Activated T-cell treated with anti-CD3 and anti-CD28 coated beads, Interleukin-2, amount 50 U/mL, for 4 hours (primary cell): ENCODE data around the gene CPE. TPM values are rescaled to one million over a fixed set of nuclear protein-coding genes. Genes with fewer than 3 reads are reported as not detected.
"Not testable (repeated sequence)": the region's sequence is repeated elsewhere in the genome, so short reads cannot be mapped to it uniquely, and the experiment has no call there.

Experiments
- ATAC-seq, 2 donors: fragments of 200-7000 bp; cut with Tn5 transposase; one replicate each; pipeline ENCODE4 v1.10.0; 2021
- DNase-seq: peaks from one replicate; pipeline ENCODE4 v3.0.0-alpha.2; 2020
- H3K27me3 Mint-ChIP-seq: one replicate; pipeline ENCODE4 v1.8.0; 2021; ENCODE audit warnings: low read depth, mixed read lengths
- H3K36me3 Mint-ChIP-seq: one replicate; pipeline ENCODE4 v1.8.0; 2022; ENCODE audit warnings: mixed read lengths; ENCODE audit not compliant: insufficient read depth
- H3K4me1 Mint-ChIP-seq: one replicate; pipeline ENCODE4 v1.8.0; 2021; ENCODE audit warnings: low read depth, mixed read lengths
- H3K4me3 Mint-ChIP-seq: one replicate; pipeline ENCODE4 v1.8.0; 2021; ENCODE audit warnings: mild to moderate bottlenecking, moderate library complexity, mixed read lengths
- H3K9me3 Mint-ChIP-seq: one replicate; pipeline ENCODE4 v1.8.0; 2021; ENCODE audit warnings: mixed read lengths
- total RNA-seq, 3 donors: library from RNA; stranded (reverse); gene quantifications; one replicate each; pipeline ENCODE4 v1.2.1, GENCODE V29; 2021

Gene CPE
- under 1 TPM in 1 of 3 donors, not detected in 2; 0.40 TPM for total RNA-seq

- Mint-ChIP-seq H3K36me3 (no peaks in the 10 kb centered on the region), H3K4me3 (peak within 1 kb of the TSS; percentile 68), H3K4me1 (peaks cover 5% of the 10 kb centered on the region), H3K9me3 (no peaks in the 10 kb centered on the region), H3K27me3 (peaks cover 54% of the 10 kb centered on the region)
- DNase-seq, result peak; percentile 29
- ATAC-seq, result peak; percentile 98 to 99
Observed at GRCh38 chr4:165378745-165379677, at the start of gene CPE. Gene CPE (plus strand): TSS chr4:165379008. CDS start chr4:165379222, 214 bp downstream.

GRCh38 chr4:165330071-165330470, 48.7 kb upstream of the CPE start:
- no peaks in the 10 kb centered on the region for H3K27me3 Mint-ChIP-seq
- H3K4me3 Mint-ChIP-seq, result no peak overlapping the region
- H3K36me3 Mint-ChIP-seq, result peaks cover 27% of the 10 kb centered on the region
- DNase-seq (no peak), ATAC-seq (no peak)
- H3K9me3 Mint-ChIP-seq, result no peaks in the 10 kb centered on the region
- peaks cover 48% of the 10 kb centered on the region for H3K4me1 Mint-ChIP-seq

- DNase-seq (no peak), ATAC-seq (no peak)
- Mint-ChIP-seq H3K4me1 (peaks cover 42% of the 10 kb centered on the region), H3K36me3 (peaks cover 27% of the 10 kb centered on the region), H3K27me3 (no peaks in the 10 kb centered on the region), H3K9me3 (no peaks in the 10 kb centered on the region), H3K4me3 (peak overlapping the region; percentile 14)
Observed at GRCh38 chr4:165330666-165331065, 48.1 kb upstream of the CPE start.

GRCh38 chr4:165331359-165331758, 47.4 kb upstream of the CPE start:
- Mint-ChIP-seq H3K4me1 (peaks cover 35% of the 10 kb centered on the region), H3K27me3 (no peaks in the 10 kb centered on the region), H3K36me3 (peaks cover 27% of the 10 kb centered on the region), H3K4me3 (peak overlapping the region; percentile 19), H3K9me3 (no peaks in the 10 kb centered on the region)
- ATAC-seq (no peak), DNase-seq (no peak)

GRCh38 chr4:165331823-165332222, 47.0 kb upstream of the CPE start:
- no peak for ATAC-seq
- H3K4me1 Mint-ChIP-seq, result peaks cover 31% of the 10 kb centered on the region

GRCh38 chr4:165332502-165332901, 46.3 kb upstream of the CPE start:
- Mint-ChIP-seq H3K4me3 (no peak overlapping the region), H3K27me3 (no peaks in the 10 kb centered on the region), H3K9me3 (no peaks in the 10 kb centered on the region), H3K36me3 (peaks cover 30% of the 10 kb centered on the region), H3K4me1 (peaks cover 32% of the 10 kb centered on the region)
- ATAC-seq, result no peak
- no peak for DNase-seq

More at GRCh38 chr4:165331823-165332222, 47.0 kb upstream of the CPE start:
- Mint-ChIP-seq H3K27me3 (no peaks in the 10 kb centered on the region), H3K9me3 (no peaks in the 10 kb centered on the region), H3K4me3 (peak overlapping the region; percentile 5), H3K36me3 (peaks cover 27% of the 10 kb centered on the region)
- DNase-seq, result no peak

- Mint-ChIP-seq H3K27me3 (no peaks in the 10 kb centered on the region), H3K4me3 (no peak overlapping the region), H3K36me3 (peaks cover 31% of the 10 kb centered on the region), H3K4me1 (peaks cover 29% of the 10 kb centered on the region), H3K9me3 (no peaks in the 10 kb centered on the region)
- ATAC-seq (no peak), DNase-seq (no peak)
Observed at GRCh38 chr4:165335163-165335703, 43.6 kb upstream of the CPE start.

- peaks cover 14% of the 10 kb centered on the region for H3K4me1 Mint-ChIP-seq
- H3K36me3 Mint-ChIP-seq, result peaks cover 20% of the 10 kb centered on the region
- ATAC-seq, result no peak
- no peak for DNase-seq
- no peaks in the 10 kb centered on the region for H3K9me3 Mint-ChIP-seq
- H3K27me3 Mint-ChIP-seq, result no peaks in the 10 kb centered on the region
- H3K4me3 Mint-ChIP-seq, result no peak overlapping the region
Observed at GRCh38 chr4:165336743-165337142, 42.1 kb upstream of the CPE start.

- ATAC-seq, DNase-seq, H3K4me3 Mint-ChIP-seq, H3K4me1 Mint-ChIP-seq, H3K27me3 Mint-ChIP-seq, H3K9me3 Mint-ChIP-seq: not testable (repeated sequence)
- H3K36me3 Mint-ChIP-seq, result peaks cover 12% of the 10 kb centered on the region
Observed at GRCh38 chr4:165342340-165342739, 36.5 kb upstream of the CPE start.

- Mint-ChIP-seq H3K27me3 (no peaks in the 10 kb centered on the region), H3K4me3 (no peak overlapping the region), H3K4me1 (no peaks in the 10 kb centered on the region), H3K36me3 (peaks cover 9% of the 10 kb centered on the region), H3K9me3 (no peaks in the 10 kb centered on the region)
- DNase-seq (no peak), ATAC-seq (no peak)
Observed at GRCh38 chr4:165343353-165344191, 35.2 kb upstream of the CPE start.

GRCh38 chr4:165345666-165346417, 33.0 kb upstream of the CPE start:
- Mint-ChIP-seq H3K27me3 (no peaks in the 10 kb centered on the region), H3K4me1 (no peaks in the 10 kb centered on the region), H3K4me3 (no peak overlapping the region), H3K36me3 (peaks cover 9% of the 10 kb centered on the region), H3K9me3 (no peaks in the 10 kb centered on the region)
- DNase-seq (no peak), ATAC-seq (no peak)

GRCh38 chr4:165347647-165348569, 30.9 kb upstream of the CPE start:
- DNase-seq (no peak), ATAC-seq (no peak)
- Mint-ChIP-seq H3K4me1 (no peaks in the 10 kb centered on the region), H3K36me3 (peaks cover 6% of the 10 kb centered on the region), H3K9me3 (no peaks in the 10 kb centered on the region), H3K4me3 (no peak overlapping the region), H3K27me3 (peaks cover 7% of the 10 kb centered on the region)
